Body of pancreas (tissue), 4 donors: ENCODE measurements around the gene DPEP1. TPM values are rescaled to one million over a fixed set of nuclear protein-coding genes. Genes with fewer than 3 reads are reported as not detected.
A peak's percentile ranks its signal among the peaks of the same experiment; 100 is the strongest.

ENCODE experiments used
- ATAC-seq: fragments of 150-250 bp; one replicate; pipeline ENCODE4 v1.9.1; 2016
- DNase-seq, 4 donors: peaks; one replicate each; pipeline ENCODE4 v3.0.0-alpha.2; 2019
- H3K27ac ChIP-seq, 4 donors: fragments of 200-600 bp; sonication (generic); 1 replicate in 3 of 4; 2 replicates in 1 of 4; pipeline versions ENCODE4 v1.5.1 to v1.6.1; 2016 to 2019; ENCODE audit warnings: mild to moderate bottlenecking in 1 of 4, mixed read lengths in 1 of 4, moderate library complexity in 1 of 4
- H3K27me3 ChIP-seq, 2 donors: fragments of 200-600 bp; sonication (generic); one replicate each; pipeline ENCODE4 v1.6.0; 2016; ENCODE audit warnings: mild to moderate bottlenecking in 1 of 2
- H3K36me3 ChIP-seq, 2 donors: fragments of 200-600 bp; sonication (generic); replicated peaks in 1 of 2; 2 replicates each; pipeline ENCODE4 v1.5.1; 2016; ENCODE audit warnings: low read depth in 2 of 2; ENCODE audit not compliant: insufficient read depth in 1 of 2
- H3K4me1 ChIP-seq: fragments of 200-600 bp; sonication (generic); one replicate; pipeline ENCODE4 v1.6.0; 2016
- H3K4me3 ChIP-seq, 2 donors: fragments of 200-600 bp; sonication (generic); 1 replicate in 1 of 2; 2 replicates in 1 of 2; pipeline ENCODE4 v1.5.1; 2016 to 2019
- H3K9me3 ChIP-seq, 3 donors: fragments of 200-600 bp; sonication (generic); 1 replicate in 2 of 3; 2 replicates in 1 of 3; pipeline ENCODE4 v1.5.1; 2016
- POLR2A ChIP-seq, 3 donors: fragments of 450-650 bp; IDR thresholded peaks; one replicate each; pipeline ENCODE4 v1.6.1; 2016; ENCODE audit warnings: antibody characterized with exemption in 3 of 3, mild to moderate bottlenecking in 2 of 3
- WGBS, 2 donors: methylation state at CpG; one replicate each; pipeline ENCODE4 v1.1.5; 2017; 5-methylcytosine and 5-hydroxymethylcytosine counted together
- intact Hi-C: fragments of 100-400 bp; cut with DNase I; formaldehyde crosslinking; loops from one replicate; pipeline ENCODE4 v1.15.1; 2023
- total RNA-seq, 2 donors: library from RNA; depleted of rRNA; stranded (reverse); fragments of >200 nt; gene quantifications; one replicate each; pipeline ENCODE4 v1.1.0, GENCODE V29; 2016
- TF ChIP-seq, protein P1 (sequence below), 7 experiments: fragments of 450-650 bp in 4 of 7; fragments of 200-600 bp in 3 of 7; sonication (generic) in 3 of 7; IDR thresholded peaks; one replicate each; pipeline ENCODE4 v1.5.1; 2016 to 2019; ENCODE audit warnings: antibody characterized with exemption in 7 of 7

The DPEP1 gene
- total RNA-seq, 2 donors from 2014 or later: 116 to 147 TPM

DNA sequence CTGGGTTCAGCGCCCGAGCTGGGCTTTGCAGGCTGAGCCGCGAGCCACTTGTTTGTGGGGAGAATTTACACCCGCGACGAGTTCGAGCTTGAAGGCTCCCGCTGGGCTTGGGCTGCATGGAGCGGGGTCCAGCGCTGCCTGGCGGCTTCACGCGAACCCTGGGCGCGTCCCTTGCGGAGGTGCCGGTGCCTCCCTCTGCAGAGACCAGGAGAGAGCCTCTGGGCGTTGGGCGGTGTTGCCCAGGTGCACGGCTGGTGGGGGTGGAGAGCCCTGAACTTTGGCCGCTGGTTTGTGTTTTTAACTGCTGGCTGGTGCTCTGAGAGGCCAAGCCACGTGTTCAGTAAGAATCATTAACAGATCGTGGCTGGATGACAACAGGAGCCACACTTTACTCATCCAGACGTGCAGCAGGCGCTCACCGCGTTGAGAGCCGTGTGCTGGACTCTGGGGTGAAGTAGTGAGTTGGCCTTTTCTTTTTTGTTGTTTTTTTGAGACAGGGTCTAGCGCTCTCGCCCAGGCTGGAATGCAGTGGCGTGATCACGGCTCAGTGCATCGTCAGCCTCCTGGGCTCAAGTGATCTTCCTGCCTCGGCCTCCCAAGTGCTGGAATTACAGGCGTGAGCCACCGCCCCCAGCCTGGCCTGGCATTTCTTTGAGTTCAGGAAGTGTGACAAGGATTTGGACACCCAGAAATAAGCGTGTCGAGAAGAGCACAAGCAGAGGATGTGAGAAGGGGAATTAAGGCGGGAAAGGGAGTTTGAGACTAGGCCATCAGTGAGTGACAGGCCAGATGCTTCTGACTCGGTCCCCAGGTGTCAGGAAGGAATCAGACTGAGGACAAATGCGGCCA lies 73.9 kb downstream of the DPEP1 start:
- ATAC-seq (peak; percentile 87), DNase-seq (peak; percentile 85 to 93 (median 89))
- H3K4me3 ChIP-seq: peak overlapping the region; percentile 81 to 88
- no peaks in the 10 kb centered on the region for H3K27me3 ChIP-seq
- H3K9me3 ChIP-seq: no peaks in the 10 kb centered on the region
- WGBS, 2 donors: 6 to 24% methylated on average over 12 to 42 of the region's 42 CpGs
- TF ChIP-seq, protein P1, sequence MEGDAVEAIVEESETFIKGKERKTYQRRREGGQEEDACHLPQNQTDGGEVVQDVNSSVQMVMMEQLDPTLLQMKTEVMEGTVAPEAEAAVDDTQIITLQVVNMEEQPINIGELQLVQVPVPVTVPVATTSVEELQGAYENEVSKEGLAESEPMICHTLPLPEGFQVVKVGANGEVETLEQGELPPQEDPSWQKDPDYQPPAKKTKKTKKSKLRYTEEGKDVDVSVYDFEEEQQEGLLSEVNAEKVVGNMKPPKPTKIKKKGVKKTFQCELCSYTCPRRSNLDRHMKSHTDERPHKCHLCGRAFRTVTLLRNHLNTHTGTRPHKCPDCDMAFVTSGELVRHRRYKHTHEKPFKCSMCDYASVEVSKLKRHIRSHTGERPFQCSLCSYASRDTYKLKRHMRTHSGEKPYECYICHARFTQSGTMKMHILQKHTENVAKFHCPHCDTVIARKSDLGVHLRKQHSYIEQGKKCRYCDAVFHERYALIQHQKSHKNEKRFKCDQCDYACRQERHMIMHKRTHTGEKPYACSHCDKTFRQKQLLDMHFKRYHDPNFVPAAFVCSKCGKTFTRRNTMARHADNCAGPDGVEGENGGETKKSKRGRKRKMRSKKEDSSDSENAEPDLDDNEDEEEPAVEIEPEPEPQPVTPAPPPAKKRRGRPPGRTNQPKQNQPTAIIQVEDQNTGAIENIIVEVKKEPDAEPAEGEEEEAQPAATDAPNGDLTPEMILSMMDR (IDR thresholded peaks at IDR 0.05): no peak
- peak; percentile 51 to 79 (median 65) for TF ChIP-seq POLR2A (IDR thresholded peaks at IDR 0.05)
- peaks cover 7 to 12% of the 10 kb centered on the region in 2 donors for H3K36me3 ChIP-seq
- peak overlapping the region; percentile 52 to 94 (median 78) for H3K27ac ChIP-seq
- intact Hi-C loops: no loop called here
- H3K4me1 ChIP-seq: peaks cover 23% of the 10 kb centered on the region

Other genes starting within 250 kb of the DPEP1 start
- 10 to 100 TPM; 52.1 to 97.9 TPM for gene ANKRD11, start 123.1 kb upstream of the DPEP1 start, total RNA-seq
- gene SPG7, start 105.2 kb upstream of the DPEP1 start, total RNA-seq: 100 to 1,000 TPM; 107 to 152 TPM
- 1,000 to 10,000 TPM; 3,820 to 5,570 TPM for gene RPL13, start 53.0 kb upstream of the DPEP1 start, total RNA-seq
- gene CPNE7, start 37.9 kb upstream of the DPEP1 start, total RNA-seq: 1 to 10 TPM in 1 of 2 donors, not detected in 1; 2.1 TPM
- 10 to 100 TPM; 37.6 to 65.9 TPM for gene CHMP1A, start 44.1 kb downstream of the DPEP1 start, total RNA-seq
- gene SPATA33, start 44.2 kb downstream of the DPEP1 start, total RNA-seq: 1 to 10 TPM; 3.6 to 7.9 TPM
- gene CDK10, start 73.0 kb downstream of the DPEP1 start, total RNA-seq: 100 to 1,000 TPM in 1 of 2 donors, 10 to 100 TPM in 1; 47.5 to 105 TPM
- 10 to 100 TPM; 15.8 to 48.1 TPM for gene SPATA2L, start 88.1 kb downstream of the DPEP1 start, total RNA-seq
- gene VPS9D1, start 107.3 kb downstream of the DPEP1 start, total RNA-seq: 10 to 100 TPM in 1 of 2 donors, 1 to 10 TPM in 1; 3.6 to 24.7 TPM
- 10 to 100 TPM; 20.8 to 41.2 TPM for gene ZNF276, start 107.9 kb downstream of the DPEP1 start, total RNA-seq
- gene FANCA, start 203.0 kb downstream of the DPEP1 start, total RNA-seq: 1 to 10 TPM; 2.1 to 4.6 TPM
- 1 to 10 TPM; 7.3 to 7.6 TPM for gene SPIRE2, start 214.8 kb downstream of the DPEP1 start, total RNA-seq